ENCODE results near the gene PLA2G2E. TPM values are rescaled to one million over a fixed set of nuclear protein-coding genes. Genes with fewer than 3 reads are reported as not detected.

PLA2G2E gene
- total RNA-seq, result not detected in 2 replicates

GRCh38 chr1:19923137-19923952, at the start of gene PLA2G2E:
Gene PLA2G2E (minus strand): TSS chr1:19923617. CDS start chr1:19923559, 58 bp downstream.

GRCh38 chr1:19882111-19883071, 41.0 kb downstream of the PLA2G2E start, which contains the start of gene OTUD3:
Gene OTUD3 (plus strand): TSS chr1:19882395. CDS start chr1:19882514, 119 bp downstream.

Other genes with a start within 250 kb of the PLA2G2E start
- gene TMCO4, start 123.7 kb downstream of the PLA2G2E start, total RNA-seq, result 12.6 and 16.8 TPM in 2 replicates
- gene RNF186, start 108.3 kb downstream of the PLA2G2E start, total RNA-seq, result not detected in 2 replicates
- gene OTUD3, start 41.2 kb downstream of the PLA2G2E start, total RNA-seq, result 4.6 TPM in 2 replicates
- not detected in 2 replicates for gene PLA2G2A, start 56.0 kb upstream of the PLA2G2E start, total RNA-seq
- 3.9 and 4.5 TPM in 2 replicates for gene PLA2G5, start 146.6 kb upstream of the PLA2G2E start, total RNA-seq
- not detected in 2 replicates for gene PLA2G2D, start 195.9 kb upstream of the PLA2G2E start, total RNA-seq
- not detected in 2 replicates for gene PLA2G2F, start 215.7 kb upstream of the PLA2G2E start, total RNA-seq

Measured in aortic smooth muscle cell (primary cell).